ENCODE measurements around the gene PLCB4.

DNA sequence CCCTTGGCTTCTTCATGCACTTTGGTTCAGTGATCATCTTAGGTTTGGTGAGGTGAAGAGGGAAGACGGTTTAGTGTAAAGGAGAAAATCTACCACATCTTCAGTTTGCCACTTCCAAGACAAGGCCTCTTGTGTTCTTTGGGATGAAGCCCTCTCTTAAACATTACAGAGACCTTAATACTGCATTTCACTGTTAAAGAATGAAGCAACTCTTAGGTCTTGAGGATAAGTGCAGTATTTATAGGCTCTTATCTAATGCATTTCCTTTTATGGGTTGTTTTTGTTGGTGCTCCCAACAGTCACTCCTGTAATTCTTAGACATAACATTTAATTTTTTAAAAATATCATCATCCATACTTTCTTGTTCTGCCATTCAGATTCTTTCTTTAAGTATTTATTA, 305.6 kb downstream of the PLCB4 start:
- TF ChIP-seq POLR2AphosphoS5 (IDR thresholded peaks at IDR 0.05; ENCODE audit: low read depth, low read length) (no peak), REST (IDR thresholded peaks at IDR 0.05; ENCODE audit: insufficient read depth in 1 of 2, low read depth in 2 of 2, low read length in 2 of 2) (no peak), TAF1 (IDR thresholded peaks at IDR 0.05; ENCODE audit: borderline replicate concordance, insufficient read depth, low read length) (no peak)

Data from PFSK-1 (cell line).